GM18868 (cell line): Measurements from ENCODE around the gene FICD.

Source experiments
- ATAC-seq: cut with Tn5 transposase; IDR thresholded peaks from one replicate; pipeline ENCODE4 v1.9.1; 2021; ENCODE audit warnings: mild to moderate bottlenecking, moderate library complexity; ENCODE audit not compliant: unreplicated experiment

FICD gene

GRCh38 chr12:108565146-108565545 is 50.1 kb downstream of the FICD start:
- ATAC-seq = no peak

- ATAC-seq = no peak
Measured at GRCh38 chr12:108565976-108566375, 50.9 kb downstream of the FICD start.

DNA sequence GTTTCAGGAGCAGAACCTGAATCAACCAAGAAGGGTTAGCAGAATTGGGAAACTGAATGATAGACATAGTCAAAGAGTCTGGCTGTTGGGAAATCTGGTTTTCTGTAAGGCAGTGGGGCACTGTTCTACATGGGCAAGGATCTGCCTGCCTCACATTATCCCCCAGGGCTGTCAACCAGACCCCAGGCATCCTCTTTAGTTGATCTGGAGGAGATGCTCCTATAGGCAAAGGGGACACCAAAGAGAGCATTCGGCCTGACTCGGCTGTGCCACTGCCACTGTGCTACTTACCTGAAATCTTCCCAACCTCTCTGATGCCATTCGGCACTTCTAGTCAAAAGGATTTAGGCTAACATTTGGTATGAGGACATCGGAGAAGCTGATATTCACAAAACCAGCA is 51.4 kb downstream of the FICD start:
- no peak for ATAC-seq

- no peak for ATAC-seq
Measured at GRCh38 chr12:108567406-108568337, 52.6 kb downstream of the FICD start.

- peak; percentile 70 for ATAC-seq
Measured at GRCh38 chr12:108568338-108569154, 53.5 kb downstream of the FICD start.
